ENCODE data around the gene KCNMA1.
A peak's percentile ranks its signal among the peaks of the same experiment; 100 is the strongest.

KCNMA1 gene

GRCh38 chr10:77485847-77486246 lies 151.8 kb downstream of the KCNMA1 start:
- no peak for DNase-seq (ENCODE audit: low spot score)

- no peak for DNase-seq (ENCODE audit: low spot score)
Observed at GRCh38 chr10:77482072-77482471, 155.5 kb downstream of the KCNMA1 start.

GRCh38 chr10:77479586-77479985 lies 158.0 kb downstream of the KCNMA1 start:
- DNase-seq (ENCODE audit: low spot score), result no peak

GRCh38 chr10:77478962-77479359 lies 158.6 kb downstream of the KCNMA1 start:
- DNase-seq (ENCODE audit: low spot score), result no peak

GRCh38 chr10:77478247-77478961 lies 159.2 kb downstream of the KCNMA1 start:
- DNase-seq (ENCODE audit: low spot score), result peak; percentile 83

- DNase-seq (ENCODE audit: low spot score), result no peak
Observed at GRCh38 chr10:77475522-77475921, 162.1 kb downstream of the KCNMA1 start.

- no peak for DNase-seq (ENCODE audit: low spot score)
Observed at GRCh38 chr10:77474939-77475338, 162.7 kb downstream of the KCNMA1 start.

GRCh38 chr10:77474386-77474785 lies 163.2 kb downstream of the KCNMA1 start:
- DNase-seq (ENCODE audit: low spot score), result no peak

GRCh38 chr10:77472146-77472545 lies 165.5 kb downstream of the KCNMA1 start:
- no peak for DNase-seq (ENCODE audit: low spot score)

- DNase-seq (ENCODE audit: low spot score), result no peak
Observed at GRCh38 chr10:77471069-77471536, 166.5 kb downstream of the KCNMA1 start.

- DNase-seq (ENCODE audit: low spot score), result no peak
Observed at GRCh38 chr10:77467422-77467963, 170.1 kb downstream of the KCNMA1 start.

- DNase-seq (ENCODE audit: low spot score), result peak; percentile 29
Observed at GRCh38 chr10:77463967-77464745, 173.5 kb downstream of the KCNMA1 start.

GRCh38 chr10:77463499-77463898 lies 174.1 kb downstream of the KCNMA1 start:
- DNase-seq (ENCODE audit: low spot score), result no peak

- DNase-seq (ENCODE audit: low spot score), result no peak
Observed at GRCh38 chr10:77461636-77462296, 175.8 kb downstream of the KCNMA1 start.

GRCh38 chr10:77459905-77460304 lies 177.7 kb downstream of the KCNMA1 start:
- DNase-seq (ENCODE audit: low spot score), result no peak

- peak; percentile 42 for DNase-seq (ENCODE audit: low spot score)
Observed at GRCh38 chr10:77458986-77459590, 178.5 kb downstream of the KCNMA1 start.

- DNase-seq (ENCODE audit: low spot score), result no peak
Observed at GRCh38 chr10:77457721-77458120, 179.9 kb downstream of the KCNMA1 start.

- no peak for DNase-seq (ENCODE audit: low spot score)
Observed at GRCh38 chr10:77457266-77457665, 180.3 kb downstream of the KCNMA1 start.

GRCh38 chr10:77456414-77456813 lies 181.2 kb downstream of the KCNMA1 start:
- no peak for DNase-seq (ENCODE audit: low spot score)

- DNase-seq (ENCODE audit: low spot score), result no peak
Observed at GRCh38 chr10:77455561-77455960, 182.0 kb downstream of the KCNMA1 start.

GRCh38 chr10:77452952-77453564 lies 184.6 kb downstream of the KCNMA1 start:
- DNase-seq (ENCODE audit: low spot score), result no peak

- no peak for DNase-seq (ENCODE audit: low spot score)
Observed at GRCh38 chr10:77451886-77452285, 185.7 kb downstream of the KCNMA1 start.

Measured in GM03348 (cell line).